ENCODE results near the gene EXOC4. TPM values are rescaled to one million over a fixed set of nuclear protein-coding genes. Genes with fewer than 3 reads are reported as not detected.

EXOC4 gene
- total RNA-seq, 1 donor from 2014 or later = 51.6 TPM

DNA sequence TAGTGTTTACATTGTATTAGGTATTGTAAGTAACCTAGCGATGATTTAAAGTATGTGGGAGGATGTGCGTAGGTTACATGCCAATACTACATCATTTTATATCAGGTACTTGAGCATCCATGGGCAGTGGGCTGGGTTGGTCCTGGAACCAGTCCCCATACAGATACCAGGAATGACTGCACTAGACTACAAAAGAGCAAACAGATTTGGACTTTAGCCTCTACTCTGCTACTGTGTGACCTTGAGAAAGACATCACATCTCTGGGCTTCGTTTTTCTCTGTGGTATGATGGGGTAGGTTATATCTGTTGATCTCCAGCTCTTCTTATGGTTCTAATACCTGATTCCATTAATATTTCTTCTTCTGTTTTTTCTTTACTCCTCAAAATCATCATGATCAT lies 461.8 kb downstream of the EXOC4 start:
- no peak for DNase-seq (ENCODE audit: low read depth)
- no peak for TF ChIP-seq CTCF (IDR thresholded peaks at IDR 0.05; ENCODE audit: insufficient read depth, low read length, poor library complexity, severe bottlenecking)
- H3K27me3 ChIP-seq (ENCODE audit: control insufficient read depth, insufficient read depth, low read length) = no peaks in the 10 kb centered on the region
- no peaks in the 10 kb centered on the region for H3K36me3 ChIP-seq (ENCODE audit: control insufficient read depth, insufficient read depth, low read length)
- no peak overlapping the region for H3K4me3 ChIP-seq (ENCODE audit: low read depth, low read length)

GRCh38 chr7:133718131-133718530 lies 465.3 kb downstream of the EXOC4 start:
- no peak overlapping the region for H3K4me3 ChIP-seq (ENCODE audit: low read depth, low read length)
- no peaks in the 10 kb centered on the region for H3K36me3 ChIP-seq (ENCODE audit: control insufficient read depth, insufficient read depth, low read length)
- no peaks in the 10 kb centered on the region for H3K27me3 ChIP-seq (ENCODE audit: control insufficient read depth, insufficient read depth, low read length)
- no peak for TF ChIP-seq CTCF (IDR thresholded peaks at IDR 0.05; ENCODE audit: insufficient read depth, low read length, poor library complexity, severe bottlenecking)
- no peak for DNase-seq (ENCODE audit: low read depth)

- no peak for DNase-seq (ENCODE audit: low read depth)
- Histone ChIP-seq H3K4me3 (ENCODE audit: low read depth, low read length) (no peak overlapping the region), H3K27me3 (ENCODE audit: control insufficient read depth, insufficient read depth, low read length) (no peaks in the 10 kb centered on the region), H3K36me3 (ENCODE audit: control insufficient read depth, insufficient read depth, low read length) (no peaks in the 10 kb centered on the region)
- TF ChIP-seq CTCF (IDR thresholded peaks at IDR 0.05; ENCODE audit: insufficient read depth, low read length, poor library complexity, severe bottlenecking) = no peak
Observed at GRCh38 chr7:133723044-133723443, 470.2 kb downstream of the EXOC4 start.

DNA sequence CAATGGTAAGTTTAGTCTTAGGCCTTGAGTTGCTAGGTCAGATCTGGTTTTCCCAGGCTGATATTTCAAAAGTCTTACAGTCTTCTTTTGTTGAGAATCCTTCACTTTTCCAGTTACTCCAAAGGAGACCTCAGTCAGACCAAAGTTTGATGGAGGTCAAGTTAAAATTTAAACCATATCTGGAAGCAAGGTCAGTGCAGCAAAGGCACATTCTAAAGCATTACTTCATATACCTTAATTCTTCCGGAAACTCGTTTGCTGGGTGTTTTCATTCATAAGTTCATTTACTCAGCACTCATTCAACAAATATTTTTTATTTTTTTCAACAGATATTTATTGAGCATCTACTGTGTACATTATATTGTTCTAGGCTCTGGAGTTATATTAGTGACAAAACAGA lies 471.3 kb downstream of the EXOC4 start:
- Histone ChIP-seq H3K36me3 (ENCODE audit: control insufficient read depth, insufficient read depth, low read length) (no peaks in the 10 kb centered on the region), H3K4me3 (ENCODE audit: low read depth, low read length) (no peak overlapping the region), H3K27me3 (ENCODE audit: control insufficient read depth, insufficient read depth, low read length) (no peaks in the 10 kb centered on the region)
- no peak for TF ChIP-seq CTCF (IDR thresholded peaks at IDR 0.05; ENCODE audit: insufficient read depth, low read length, poor library complexity, severe bottlenecking)
- DNase-seq (ENCODE audit: low read depth) = no peak

DNA sequence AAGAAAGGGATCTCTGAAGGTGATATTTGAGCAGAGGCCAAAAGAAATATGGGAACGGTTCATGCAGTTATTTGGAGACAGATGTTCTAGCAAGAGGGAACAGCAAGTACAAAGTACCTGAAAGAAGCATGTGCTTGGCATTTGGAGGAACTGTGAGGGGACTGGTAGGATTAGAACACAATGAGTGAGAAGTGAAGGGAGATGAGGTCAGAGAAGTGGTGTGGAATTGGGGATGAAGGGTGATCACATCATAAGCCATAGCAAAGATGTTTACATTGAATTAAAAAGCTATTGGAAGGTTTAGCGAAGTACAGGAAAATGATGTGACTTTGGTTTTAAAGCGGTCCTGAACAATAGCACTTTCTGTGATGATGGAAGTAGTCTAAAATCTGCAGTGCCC lies 471.8 kb downstream of the EXOC4 start:
- H3K4me3 ChIP-seq (ENCODE audit: low read depth, low read length) = no peak overlapping the region
- no peak for TF ChIP-seq CTCF (IDR thresholded peaks at IDR 0.05; ENCODE audit: insufficient read depth, low read length, poor library complexity, severe bottlenecking)
- no peak for DNase-seq (ENCODE audit: low read depth)
- no peaks in the 10 kb centered on the region for H3K27me3 ChIP-seq (ENCODE audit: control insufficient read depth, insufficient read depth, low read length)
- H3K36me3 ChIP-seq (ENCODE audit: control insufficient read depth, insufficient read depth, low read length) = no peaks in the 10 kb centered on the region

GRCh38 chr7:133727476-133728214 lies 474.8 kb downstream of the EXOC4 start:
- Histone ChIP-seq H3K27me3 (ENCODE audit: control insufficient read depth, insufficient read depth, low read length) (no peaks in the 10 kb centered on the region), H3K4me3 (ENCODE audit: low read depth, low read length) (no peak overlapping the region), H3K36me3 (ENCODE audit: control insufficient read depth, insufficient read depth, low read length) (no peaks in the 10 kb centered on the region)
- no peak for TF ChIP-seq CTCF (IDR thresholded peaks at IDR 0.05; ENCODE audit: insufficient read depth, low read length, poor library complexity, severe bottlenecking)
- no peak for DNase-seq (ENCODE audit: low read depth)
